ENCODE results near the gene IFT27. TPM values are rescaled to one million over a fixed set of nuclear protein-coding genes. Genes with fewer than 3 reads are reported as not detected.

The IFT27 gene
- total and polyA plus RNA-seq, 2 of the 4 experiments (the other 2 are of a cell fraction) = 14.5 to 26.9 TPM

DNA sequence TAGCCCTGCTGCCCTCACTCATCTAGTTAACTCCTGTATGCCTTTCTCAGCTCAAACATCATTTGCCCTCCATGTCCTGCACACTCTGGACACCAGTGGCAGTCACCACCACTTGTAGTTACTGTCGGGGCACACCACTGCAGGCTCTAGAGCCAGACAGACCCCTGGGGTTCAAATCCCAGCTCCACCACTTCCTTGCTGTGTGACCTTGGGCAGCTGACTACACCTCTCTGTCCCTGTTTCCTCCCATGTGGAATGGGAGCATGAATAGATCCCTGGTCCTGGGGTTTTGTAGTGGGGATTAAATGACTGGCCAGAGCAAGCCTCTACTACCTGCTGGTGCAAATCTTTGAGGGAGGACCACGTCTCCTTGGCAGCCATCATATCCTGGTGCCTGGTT, 7.8 kb upstream of the IFT27 start:
- H3K18ac ChIP-seq (ENCODE audit: low read depth, low read length) = no peak overlapping the region
- H3K27ac ChIP-seq (ENCODE audit: insufficient read depth, low read length) = no peak overlapping the region
- H3K9me3 ChIP-seq (ENCODE audit: control insufficient read depth, insufficient read depth, low read length) = no peaks in the 10 kb centered on the region
- H2AK5ac ChIP-seq (ENCODE audit: low read depth, low read length) = no peak overlapping the region
- DNase-seq (no peak), ATAC-seq (ENCODE audit: low read depth) (no peak)
- no peaks in the 10 kb centered on the region for H4K20me1 ChIP-seq (ENCODE audit: insufficient read depth, low read length)
- H3K9me1 ChIP-seq (ENCODE audit: insufficient read depth, low read length) = no peaks in the 10 kb centered on the region
- H3K4ac ChIP-seq (ENCODE audit: low read depth, low read length) = no peak overlapping the region
- H2BK15ac ChIP-seq (ENCODE audit: low read depth, low read length) = no peak overlapping the region
- CTCF ChIA-PET = no interaction called here
- no CpG with 5 or more reads among the region's 2 CpGs for WGBS, 2 experiments (ENCODE audit: extremely low coverage in 2 of 2, insufficient read length in 1 of 2)
- H3K36me3 ChIP-seq (ENCODE audit: control insufficient read depth, insufficient read depth, low read length) = no peaks in the 10 kb centered on the region
- no peaks in the 10 kb centered on the region for H3K79me1 ChIP-seq (ENCODE audit: low read depth in 1 of 2, low read length in 2 of 2)
- no peak overlapping the region for H2BK5ac ChIP-seq (ENCODE audit: low read depth, low read length, poor library complexity, severe bottlenecking)
- H2BK120ac ChIP-seq (ENCODE audit: low read depth, low read length) = no peak overlapping the region
- H3K4me2 ChIP-seq (ENCODE audit: low read depth, low read length) = no peak overlapping the region
- H3K23ac ChIP-seq (ENCODE audit: low read depth, low read length) = no peak overlapping the region
- in situ Hi-C loops (cut with MboI; ENCODE audit: low sequenced_read_pairs) (loop anchor here (5.0 kb wide), 1 partner anchor 64 kb away; no protein-coding TSS in a partner anchor), dilution Hi-C loops (cut with HindIII; ENCODE audit: low sequenced_read_pairs, unreplicated experiment) (no loop called here), intact Hi-C loops (cut with micrococcal nuclease) (loop anchor here (5.0 kb wide), 2 partner anchors 239 to 414 kb away; no protein-coding TSS in a partner anchor)
- BruUV-seq (replicated peaks) = no TSS peak
- H3K9ac ChIP-seq (ENCODE audit: low read depth, low read length) = no peak overlapping the region
- no peak overlapping the region for H4K91ac ChIP-seq (ENCODE audit: insufficient read depth, low read depth, low read length)
- H3K27me3 ChIP-seq (ENCODE audit: control insufficient read depth, insufficient read depth, low read length) = peaks cover 40% of the 10 kb centered on the region
- TF ChIP-seq MAZ (IDR thresholded peaks at IDR 0.05; ENCODE audit: borderline replicate concordance, low read depth, low read length) (no peak), RFX5 (IDR thresholded peaks at IDR 0.05; ENCODE audit: low read depth, low read length) (no peak), BHLHE40 (IDR thresholded peaks at IDR 0.05; ENCODE audit: low read depth, low read length) (no peak), POLR2A (IDR thresholded peaks at IDR 0.05; ENCODE audit: low read depth, low read length) (no peak), FOS (IDR thresholded peaks at IDR 0.05; ENCODE audit: low read depth, low read length) (no peak), CHD1 (IDR thresholded peaks at IDR 0.05; ENCODE audit: low read depth, low read length) (no peak), MXI1 (IDR thresholded peaks at IDR 0.05; ENCODE audit: borderline replicate concordance, low read depth, low read length) (no peak), MAFK (IDR thresholded peaks at IDR 0.05; ENCODE audit: low read depth, low read length) (no peak), CEBPB (IDR thresholded peaks at IDR 0.05; ENCODE audit: low read depth, low read length) (no peak), RCOR1 (IDR thresholded peaks at IDR 0.05; ENCODE audit: insufficient replicate concordance, low read length) (no peak), RAD21 (IDR thresholded peaks at IDR 0.05; ENCODE audit: low read length) (no peak), NFE2L2 (IDR thresholded peaks at IDR 0.05; ENCODE audit: low read depth, low read length) (no peak), SMC3 (IDR thresholded peaks at IDR 0.05; ENCODE audit: low read depth, low read length) (no peak)
- TF ChIP-seq, protein P1, sequence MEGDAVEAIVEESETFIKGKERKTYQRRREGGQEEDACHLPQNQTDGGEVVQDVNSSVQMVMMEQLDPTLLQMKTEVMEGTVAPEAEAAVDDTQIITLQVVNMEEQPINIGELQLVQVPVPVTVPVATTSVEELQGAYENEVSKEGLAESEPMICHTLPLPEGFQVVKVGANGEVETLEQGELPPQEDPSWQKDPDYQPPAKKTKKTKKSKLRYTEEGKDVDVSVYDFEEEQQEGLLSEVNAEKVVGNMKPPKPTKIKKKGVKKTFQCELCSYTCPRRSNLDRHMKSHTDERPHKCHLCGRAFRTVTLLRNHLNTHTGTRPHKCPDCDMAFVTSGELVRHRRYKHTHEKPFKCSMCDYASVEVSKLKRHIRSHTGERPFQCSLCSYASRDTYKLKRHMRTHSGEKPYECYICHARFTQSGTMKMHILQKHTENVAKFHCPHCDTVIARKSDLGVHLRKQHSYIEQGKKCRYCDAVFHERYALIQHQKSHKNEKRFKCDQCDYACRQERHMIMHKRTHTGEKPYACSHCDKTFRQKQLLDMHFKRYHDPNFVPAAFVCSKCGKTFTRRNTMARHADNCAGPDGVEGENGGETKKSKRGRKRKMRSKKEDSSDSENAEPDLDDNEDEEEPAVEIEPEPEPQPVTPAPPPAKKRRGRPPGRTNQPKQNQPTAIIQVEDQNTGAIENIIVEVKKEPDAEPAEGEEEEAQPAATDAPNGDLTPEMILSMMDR (conservative IDR thresholded peaks at IDR 0.05; ENCODE audit: low read depth, low read length) = no peak
- TF ChIP-seq, protein P2, sequence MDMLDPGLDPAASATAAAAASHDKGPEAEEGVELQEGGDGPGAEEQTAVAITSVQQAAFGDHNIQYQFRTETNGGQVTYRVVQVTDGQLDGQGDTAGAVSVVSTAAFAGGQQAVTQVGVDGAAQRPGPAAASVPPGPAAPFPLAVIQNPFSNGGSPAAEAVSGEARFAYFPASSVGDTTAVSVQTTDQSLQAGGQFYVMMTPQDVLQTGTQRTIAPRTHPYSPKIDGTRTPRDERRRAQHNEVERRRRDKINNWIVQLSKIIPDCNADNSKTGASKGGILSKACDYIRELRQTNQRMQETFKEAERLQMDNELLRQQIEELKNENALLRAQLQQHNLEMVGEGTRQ (IDR thresholded peaks at IDR 0.05; ENCODE audit: low read depth, low read length) = no peak
- TF ChIP-seq, protein P3, sequence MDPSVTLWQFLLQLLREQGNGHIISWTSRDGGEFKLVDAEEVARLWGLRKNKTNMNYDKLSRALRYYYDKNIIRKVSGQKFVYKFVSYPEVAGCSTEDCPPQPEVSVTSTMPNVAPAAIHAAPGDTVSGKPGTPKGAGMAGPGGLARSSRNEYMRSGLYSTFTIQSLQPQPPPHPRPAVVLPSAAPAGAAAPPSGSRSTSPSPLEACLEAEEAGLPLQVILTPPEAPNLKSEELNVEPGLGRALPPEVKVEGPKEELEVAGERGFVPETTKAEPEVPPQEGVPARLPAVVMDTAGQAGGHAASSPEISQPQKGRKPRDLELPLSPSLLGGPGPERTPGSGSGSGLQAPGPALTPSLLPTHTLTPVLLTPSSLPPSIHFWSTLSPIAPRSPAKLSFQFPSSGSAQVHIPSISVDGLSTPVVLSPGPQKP (IDR thresholded peaks at IDR 0.05; ENCODE audit: borderline replicate concordance, low read depth, low read length) = no peak
- H2AFZ ChIP-seq (replicated peaks; ENCODE audit: low read length, poor library complexity) = peak overlapping the region; percentile 1
- POLR2A ChIA-PET (ENCODE audit: unreplicated experiment) = no interaction called here
- no peak overlapping the region for H4K8ac ChIP-seq (ENCODE audit: low read depth in 2 of 2, low read length in 2 of 2)
- peaks cover 4% of the 10 kb centered on the region for H3K4me1 ChIP-seq (ENCODE audit: control insufficient read depth, insufficient read depth, low read length)
- no peak overlapping the region for H3K4me3 ChIP-seq (ENCODE audit: insufficient read depth, low read depth, low read length)
- H2AK9ac ChIP-seq (replicated peaks; ENCODE audit: low read depth, low read length, poor library complexity) = no peak overlapping the region
- H3K56ac ChIP-seq (ENCODE audit: extremely low read depth, insufficient read depth, low read length) = no peak overlapping the region
- H4K5ac ChIP-seq (ENCODE audit: low read depth, low read length) = no peak overlapping the region
- H3K14ac ChIP-seq (replicated peaks; ENCODE audit: low read depth, low read length) = no peak overlapping the region
- no peak overlapping the region for H2BK20ac ChIP-seq (ENCODE audit: low read depth, low read length)

All from IMR-90 (cell line).